ENCODE data around the gene IPMK.

GRCh38 chr10:58291538-58292174 lies 24.0 kb upstream of the IPMK start:
- TF ChIP-seq POLR2A (IDR thresholded peaks at IDR 0.05) (no peak), CTCF (IDR thresholded peaks at IDR 0.05) (peak; percentile 62 to 79 (median 69)), EP300 (IDR thresholded peaks at IDR 0.05; ENCODE audit: low read depth) (no peak), POLR2AphosphoS5 (IDR thresholded peaks at IDR 0.05) (no peak)

All from transverse colon (tissue), 4 donors.